GM21367 (cell line): ENCODE measurements around the gene CXCR2.

Experiments used
- ATAC-seq: cut with Tn5 transposase; IDR thresholded peaks from one replicate; pipeline ENCODE4 v1.9.1; 2021; ENCODE audit not compliant: unreplicated experiment

CXCR2 gene

GRCh38 chr2:218180467-218181114, 54.8 kb downstream of the CXCR2 start:
- no peak for ATAC-seq

DNA sequence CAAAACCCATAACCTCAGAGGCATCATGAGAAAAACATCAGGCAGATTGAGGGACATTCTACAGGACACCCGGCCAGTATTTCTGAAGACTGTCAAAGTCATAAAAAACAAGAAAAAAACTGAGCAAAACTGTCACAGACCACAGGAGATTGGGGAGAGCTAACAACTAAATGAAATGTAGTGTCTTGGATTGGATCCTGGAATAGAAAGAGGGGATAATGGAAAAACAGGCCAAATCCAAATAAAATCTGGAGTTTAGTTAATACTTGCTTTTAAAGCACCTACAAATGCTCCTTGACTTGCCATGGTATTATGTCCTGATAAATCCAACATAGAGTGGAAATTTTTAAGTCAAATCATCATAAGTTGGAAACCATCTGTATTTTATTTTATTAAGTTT, 58.5 kb downstream of the CXCR2 start:
- no peak for ATAC-seq

DNA sequence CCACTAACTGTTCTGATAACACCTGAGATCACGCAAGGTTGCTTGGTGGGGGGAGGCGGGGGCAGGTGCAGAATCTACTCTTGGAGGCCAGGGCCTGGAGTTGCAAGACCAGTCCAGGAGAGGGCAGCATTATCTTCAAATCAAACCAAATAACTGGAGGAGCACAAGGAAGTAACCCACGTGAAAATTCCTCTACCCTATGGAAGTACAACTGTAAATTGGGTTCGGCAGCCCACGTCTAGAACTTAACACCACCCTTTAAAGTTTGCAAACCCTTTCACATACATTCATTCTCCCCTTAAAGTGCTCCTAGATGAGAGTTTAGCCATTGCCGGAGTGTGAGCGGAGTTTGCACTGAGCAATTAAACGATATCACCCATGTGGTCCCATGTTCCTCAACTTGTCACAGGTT, 60.5 kb downstream of the CXCR2 start:
- no peak for ATAC-seq
